ENCODE results near the gene FAM83F.
"Not testable (repeated sequence)": the region's sequence is repeated elsewhere in the genome, so short reads cannot be mapped to it uniquely, and the experiment has no call there.

The FAM83F gene

DNA sequence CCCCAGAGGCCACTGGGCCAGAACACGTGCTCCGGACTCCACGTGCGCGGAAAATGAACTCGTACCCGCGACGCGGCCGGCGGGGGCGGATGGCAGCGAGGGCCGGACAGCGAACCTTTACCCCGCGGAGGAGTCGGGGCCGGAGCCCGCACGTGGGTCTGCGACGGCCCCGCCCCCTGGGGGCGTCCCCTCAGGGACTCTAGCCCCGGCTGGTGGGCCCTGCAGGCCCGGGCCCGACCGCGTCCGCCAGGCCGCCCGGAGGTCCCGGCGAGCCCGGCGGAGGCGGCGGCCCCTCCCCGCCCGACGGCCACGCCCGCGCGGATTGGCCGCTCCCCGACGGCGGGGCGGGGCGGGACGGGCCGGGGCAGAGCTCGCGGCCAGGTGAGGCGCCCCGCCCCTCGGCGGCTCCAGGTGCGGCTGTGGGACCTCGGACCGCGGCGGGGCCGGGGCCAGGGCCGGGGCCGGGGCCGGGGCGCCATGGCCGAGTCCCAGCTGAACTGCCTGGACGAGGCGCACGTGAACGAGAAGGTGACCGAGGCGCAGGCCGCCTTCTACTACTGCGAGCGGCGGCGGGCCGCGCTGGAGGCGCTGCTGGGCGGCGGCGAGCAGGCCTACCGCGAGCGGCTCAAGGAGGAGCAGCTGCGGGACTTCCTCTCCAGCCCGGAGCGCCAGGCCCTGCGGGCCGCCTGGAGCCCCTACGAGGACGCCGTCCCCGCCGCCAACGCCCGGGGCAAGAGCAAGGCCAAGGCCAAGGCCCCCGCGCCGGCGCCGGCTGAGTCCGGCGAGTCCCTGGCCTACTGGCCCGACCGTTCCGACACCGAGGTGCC, at the start of gene FAM83F:
TSS of gene FAM83F (plus strand) at position 389 of the 827 bp plus-strand sequence. CDS start at position 478, 89 bp downstream.
- DNase-seq: no peak

DNA sequence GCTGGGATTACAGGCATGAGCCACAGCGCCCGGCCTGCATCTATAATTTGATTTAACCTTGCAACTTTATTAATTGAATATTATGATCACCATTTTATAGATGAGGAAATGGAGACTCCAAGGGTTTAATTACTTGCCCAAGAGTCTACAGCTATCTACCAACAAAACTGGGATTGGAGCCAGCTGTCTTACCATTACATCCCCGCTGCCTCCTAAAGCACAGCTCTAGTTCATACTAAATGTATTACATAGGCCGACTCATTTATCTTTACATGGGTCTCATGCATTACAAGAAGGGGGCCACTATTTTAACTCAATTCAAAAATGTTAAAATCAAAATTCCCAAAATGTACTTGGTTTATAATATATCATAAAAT, 48.6 kb upstream of the FAM83F start:
- DNase-seq: no peak

DNA sequence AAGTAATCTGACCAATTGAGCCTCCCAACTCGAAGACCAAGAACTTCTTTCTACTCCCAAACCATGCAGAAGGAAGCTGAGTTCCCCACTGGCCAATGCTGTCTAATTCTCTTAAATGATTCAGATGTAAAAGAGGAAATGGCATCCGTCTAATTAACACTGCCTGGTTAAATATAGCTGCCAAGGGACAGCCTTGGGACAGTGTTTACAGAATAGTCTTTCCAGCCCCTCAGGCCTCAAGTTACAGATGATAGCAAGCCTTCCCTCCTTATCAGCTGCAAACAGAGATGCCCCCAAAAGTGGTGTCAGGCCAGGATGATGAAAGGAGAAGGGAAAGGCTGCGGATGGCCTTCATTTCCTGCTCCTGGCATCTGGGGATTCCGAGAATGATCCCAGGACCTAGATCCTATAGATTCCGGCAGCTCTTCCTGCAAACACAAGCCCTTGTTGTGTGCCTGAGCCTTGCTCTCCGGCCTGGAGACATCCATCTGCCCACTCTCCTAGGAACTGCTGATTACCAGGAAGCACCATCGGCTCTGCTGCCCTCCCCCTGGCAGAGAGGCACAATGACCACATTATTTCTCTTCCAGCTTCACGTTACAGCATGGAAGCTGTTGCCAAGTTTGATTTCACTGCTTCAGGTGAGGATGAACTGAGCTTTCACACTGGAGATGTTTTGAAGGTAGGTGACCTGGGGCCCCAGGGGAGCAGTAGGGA, 48.1 kb upstream of the FAM83F start:
- no peak for DNase-seq

DNA sequence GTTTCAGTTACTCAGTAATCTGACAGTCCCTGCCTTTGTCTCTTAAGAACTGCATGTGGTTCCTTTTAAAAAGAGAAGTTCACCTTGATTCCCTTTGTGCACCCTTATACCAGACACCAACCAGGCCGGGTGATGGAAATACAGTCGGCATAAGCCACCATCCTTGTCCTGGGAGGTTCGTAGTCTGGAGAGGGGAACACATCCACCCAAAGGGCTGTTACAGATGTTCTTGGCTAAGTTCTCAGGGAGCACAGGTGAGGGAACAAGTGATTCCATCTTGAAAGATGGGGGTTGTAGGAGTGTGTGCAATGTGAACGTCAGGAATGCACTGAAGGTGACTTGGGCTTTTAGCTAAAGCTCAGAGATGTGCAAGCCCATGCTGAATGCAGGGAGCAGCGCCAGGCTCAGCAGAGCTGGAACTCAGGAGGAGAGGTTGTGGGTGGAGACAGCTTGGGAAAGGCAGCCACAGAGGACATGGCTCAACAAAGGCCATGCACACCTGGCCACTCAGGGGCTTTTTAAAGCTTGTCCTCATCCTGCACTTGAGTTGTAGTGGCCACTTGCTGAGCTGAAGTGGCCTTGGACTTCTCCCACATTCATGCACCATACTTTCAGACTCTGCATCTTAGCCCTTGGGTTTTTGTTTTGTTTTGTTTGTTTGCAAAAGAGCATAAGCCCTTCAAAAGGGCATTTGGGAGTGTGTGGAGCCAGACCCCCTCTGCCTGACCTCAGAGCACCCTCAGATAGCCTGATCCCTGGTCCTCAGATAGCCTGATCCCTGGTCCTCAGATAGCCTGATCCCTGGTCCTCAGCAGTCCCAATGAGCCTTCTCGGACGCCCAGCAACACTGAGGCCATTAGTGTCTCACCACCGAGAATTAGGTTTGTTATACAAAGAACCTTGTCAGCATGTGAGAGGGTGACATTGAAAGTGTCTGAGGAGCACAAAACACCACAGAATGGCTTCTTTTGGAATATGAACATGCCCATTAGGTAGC, 47.2 kb upstream of the FAM83F start:
- no peak for DNase-seq

DNA sequence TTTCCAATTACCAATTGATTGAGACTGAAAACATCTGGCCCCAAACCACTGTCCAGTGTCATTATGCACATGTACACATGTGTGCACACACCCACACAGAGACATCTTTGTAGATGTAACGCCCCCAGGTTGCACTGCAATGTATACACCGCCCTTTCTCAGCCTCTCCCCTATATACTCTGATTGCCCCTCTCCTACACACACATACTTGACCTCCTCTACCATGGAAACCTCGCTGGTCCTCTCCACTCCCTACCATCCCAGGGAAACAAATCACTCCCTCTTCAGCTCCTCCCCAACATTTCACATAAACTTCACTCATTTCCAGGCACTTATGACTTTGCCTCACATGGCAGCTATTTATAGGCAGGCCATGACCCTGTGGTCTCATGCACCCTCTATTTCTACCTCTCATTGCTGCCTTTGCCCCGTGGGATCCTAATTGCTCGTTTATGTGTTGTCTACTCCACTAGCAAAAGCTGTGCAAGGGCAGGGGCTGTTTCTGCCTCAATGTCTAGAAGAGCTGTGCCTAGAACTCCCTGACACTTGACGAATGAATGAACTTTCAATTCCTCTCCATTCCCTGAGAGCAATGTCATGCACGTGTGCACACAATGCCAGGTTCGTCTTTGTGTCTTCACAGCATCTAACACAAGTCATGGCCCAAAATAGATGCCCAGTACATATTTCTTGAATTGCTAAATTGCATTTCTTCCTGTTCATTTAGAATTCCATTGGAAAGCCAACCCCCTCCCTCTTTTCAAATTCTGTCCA, 44.6 kb upstream of the FAM83F start:
- DNase-seq: no peak

DNA sequence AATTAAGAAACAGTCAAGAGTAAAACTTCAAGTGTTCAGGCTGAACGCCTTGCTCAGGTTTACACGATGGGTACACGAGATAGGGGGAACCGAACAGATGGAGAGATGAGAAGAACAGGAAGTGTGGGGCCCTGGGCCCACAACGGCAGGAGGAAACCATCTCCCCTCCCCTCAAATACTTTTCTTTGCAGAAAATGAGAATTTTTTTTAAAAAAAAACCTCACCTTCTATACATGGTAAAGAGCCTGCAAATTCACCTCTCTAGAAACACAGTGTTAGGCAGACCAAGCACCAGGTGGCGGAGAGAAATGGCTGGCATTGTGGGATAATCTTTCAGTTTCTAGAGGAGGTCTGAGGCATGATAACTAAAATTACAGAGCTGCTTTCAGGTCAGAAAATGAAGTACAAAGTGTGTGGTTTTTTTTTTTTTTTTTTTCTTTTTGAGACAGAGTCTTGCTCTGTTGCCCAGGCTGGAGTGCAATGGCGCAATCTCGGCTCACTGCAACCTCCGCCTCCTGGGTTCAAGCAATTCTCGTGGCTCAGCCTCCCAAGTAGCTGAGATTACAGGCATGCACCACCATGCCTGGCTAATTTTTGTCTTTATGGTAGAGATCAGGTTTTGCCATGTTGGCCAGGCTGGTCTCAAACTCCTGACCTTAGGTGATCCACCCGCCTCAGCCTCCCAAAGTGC, 43.0 kb upstream of the FAM83F start:
- DNase-seq: not testable (repeated sequence)

DNA sequence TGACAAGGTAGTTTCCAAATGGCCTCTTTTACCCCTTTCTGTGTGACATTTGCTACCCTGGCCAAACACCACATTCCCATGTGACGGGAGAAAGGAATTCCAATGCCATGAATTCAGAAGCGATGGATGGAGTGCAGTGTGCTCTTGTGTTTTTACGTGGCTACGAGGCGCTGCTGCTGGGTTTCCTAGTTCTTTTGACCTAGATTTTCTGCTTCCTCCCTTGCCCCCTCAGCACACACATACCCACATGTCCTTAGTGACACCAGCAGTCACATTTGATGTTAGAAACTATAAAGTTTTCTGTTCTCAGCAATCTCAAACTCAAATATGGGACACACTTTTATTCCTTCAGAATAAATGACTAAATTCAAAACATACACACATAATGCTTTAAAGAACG, 42.4 kb upstream of the FAM83F start:
- DNase-seq: no peak

DNA sequence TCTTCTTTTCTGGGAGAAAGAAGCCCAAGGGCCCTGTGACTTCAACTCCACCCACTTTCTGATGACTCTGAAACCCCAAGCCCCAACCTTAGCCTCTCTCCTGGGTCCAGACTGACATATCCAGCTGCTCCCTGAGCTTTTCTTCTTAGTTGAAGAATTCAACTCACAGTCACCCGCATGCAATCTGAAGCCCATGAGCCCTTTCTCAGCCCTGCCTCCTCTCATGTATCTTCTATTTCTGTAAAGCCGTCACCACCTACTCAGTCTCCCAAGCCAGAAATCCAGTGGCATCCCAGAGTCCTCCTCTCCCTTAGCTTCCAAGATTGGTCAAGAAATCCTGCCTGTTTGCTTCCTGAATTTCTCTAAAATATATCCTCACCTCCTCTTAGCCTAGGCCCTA, 41.7 kb upstream of the FAM83F start:
- no peak for DNase-seq

DNA sequence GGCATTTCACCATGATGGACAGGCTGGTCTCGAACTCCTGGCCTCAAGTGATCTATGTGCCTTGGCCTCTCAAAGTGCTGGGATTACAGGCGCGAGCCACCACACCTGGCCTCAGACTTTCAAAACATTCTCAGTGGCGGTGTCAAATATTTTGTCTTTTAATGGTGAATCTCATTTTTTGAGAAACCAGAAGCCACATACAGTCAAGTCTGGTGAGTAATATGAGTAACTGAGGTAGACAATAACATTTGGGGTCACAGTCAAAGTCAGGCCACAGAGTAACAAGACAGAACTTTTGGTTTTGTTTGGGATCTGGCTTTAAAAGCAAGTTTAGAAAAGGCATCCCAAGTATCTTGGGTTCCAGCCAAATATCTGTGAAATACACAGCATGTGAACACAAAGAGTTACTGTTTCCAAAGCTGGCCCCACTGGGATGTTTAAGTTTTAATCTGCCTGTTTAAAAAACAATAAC, 40.1 kb upstream of the FAM83F start:
- no peak for DNase-seq

DNA sequence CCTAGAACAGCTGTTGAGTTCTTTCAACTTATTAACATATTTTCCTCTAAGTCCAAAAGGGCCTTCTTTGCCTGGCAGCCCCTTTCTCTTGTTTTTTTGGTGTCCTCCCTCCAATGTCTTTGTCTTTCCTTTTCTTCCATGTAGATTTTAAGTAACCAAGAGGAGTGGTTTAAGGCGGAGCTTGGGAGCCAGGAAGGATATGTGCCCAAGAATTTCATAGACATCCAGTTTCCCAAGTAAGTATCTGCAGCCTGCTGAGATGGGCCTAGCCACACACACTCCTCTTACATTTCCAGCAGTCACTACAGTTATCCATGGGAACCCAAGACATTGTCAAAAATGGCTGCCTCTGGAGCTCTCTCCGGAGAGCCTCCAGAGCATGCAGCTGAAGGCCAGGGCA, 39.1 kb upstream of the FAM83F start:
- no peak for DNase-seq

DNA sequence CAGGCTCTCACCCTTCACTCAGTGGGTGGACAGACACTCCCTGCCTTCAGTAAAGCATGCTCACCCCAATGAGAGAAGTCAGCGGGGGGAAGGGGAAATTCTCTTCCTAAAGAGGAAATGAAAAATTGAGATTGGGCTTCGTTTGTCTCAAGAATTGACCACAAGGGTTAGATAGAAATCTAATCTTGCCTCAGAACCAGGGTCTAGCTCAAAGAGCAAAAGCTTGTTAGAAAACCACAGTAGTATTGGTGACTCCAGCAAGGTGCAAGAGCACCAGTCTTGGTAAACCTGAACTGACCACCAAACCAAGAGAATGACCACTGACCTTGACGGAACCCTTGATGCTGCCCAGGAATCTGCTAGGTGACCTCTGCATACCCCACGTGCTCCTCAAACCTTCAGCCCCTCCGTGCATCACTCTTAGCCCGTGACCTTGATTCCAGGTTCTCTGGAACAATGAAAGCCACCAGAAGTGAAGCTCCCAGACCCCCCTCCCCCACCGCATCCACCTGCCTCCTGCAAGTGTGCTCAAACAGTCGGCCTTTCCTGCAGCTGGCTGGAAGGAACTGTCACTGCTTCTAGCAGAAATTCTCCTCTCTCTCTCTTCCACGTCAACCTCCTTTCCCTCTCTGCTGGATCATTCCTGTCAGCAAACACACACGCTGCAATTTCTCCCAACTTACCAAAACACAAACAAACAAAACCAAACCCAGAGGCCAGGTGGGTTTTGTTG, 37.7 kb upstream of the FAM83F start:
- no peak for DNase-seq

DNA sequence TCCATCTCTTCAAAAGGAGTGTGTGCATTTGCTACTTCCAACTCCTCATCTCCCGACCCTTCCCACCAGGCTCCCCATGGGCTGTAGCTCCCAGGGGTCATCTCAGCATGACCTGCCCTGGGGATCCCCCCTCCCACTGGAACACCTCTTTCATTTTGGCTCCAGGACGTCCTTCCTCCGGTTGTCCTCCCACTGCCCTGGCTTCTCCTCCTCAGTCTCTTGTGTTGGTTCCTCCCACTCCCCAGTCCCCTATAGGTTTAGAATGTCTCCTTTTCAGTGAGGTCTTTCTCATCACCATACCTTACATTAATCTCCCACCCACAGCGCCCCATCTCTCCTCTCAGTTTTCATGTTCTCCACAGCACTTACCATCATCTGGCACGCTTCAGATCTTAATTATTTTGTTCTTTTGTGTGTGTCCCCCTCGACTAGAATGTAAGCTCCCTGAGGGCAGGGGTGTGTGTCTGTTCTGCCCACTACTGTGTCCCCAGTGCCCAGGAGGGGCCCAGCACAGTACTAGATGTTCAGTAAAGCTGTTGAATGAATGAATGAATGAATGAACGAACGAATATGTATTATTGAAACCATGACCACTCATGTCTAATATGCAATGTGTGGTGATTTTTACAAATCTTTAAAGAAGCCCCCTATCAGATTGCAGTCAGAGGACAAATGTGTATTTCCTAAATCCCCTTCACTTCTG, 36.6 kb upstream of the FAM83F start:
- no peak for DNase-seq

DNA sequence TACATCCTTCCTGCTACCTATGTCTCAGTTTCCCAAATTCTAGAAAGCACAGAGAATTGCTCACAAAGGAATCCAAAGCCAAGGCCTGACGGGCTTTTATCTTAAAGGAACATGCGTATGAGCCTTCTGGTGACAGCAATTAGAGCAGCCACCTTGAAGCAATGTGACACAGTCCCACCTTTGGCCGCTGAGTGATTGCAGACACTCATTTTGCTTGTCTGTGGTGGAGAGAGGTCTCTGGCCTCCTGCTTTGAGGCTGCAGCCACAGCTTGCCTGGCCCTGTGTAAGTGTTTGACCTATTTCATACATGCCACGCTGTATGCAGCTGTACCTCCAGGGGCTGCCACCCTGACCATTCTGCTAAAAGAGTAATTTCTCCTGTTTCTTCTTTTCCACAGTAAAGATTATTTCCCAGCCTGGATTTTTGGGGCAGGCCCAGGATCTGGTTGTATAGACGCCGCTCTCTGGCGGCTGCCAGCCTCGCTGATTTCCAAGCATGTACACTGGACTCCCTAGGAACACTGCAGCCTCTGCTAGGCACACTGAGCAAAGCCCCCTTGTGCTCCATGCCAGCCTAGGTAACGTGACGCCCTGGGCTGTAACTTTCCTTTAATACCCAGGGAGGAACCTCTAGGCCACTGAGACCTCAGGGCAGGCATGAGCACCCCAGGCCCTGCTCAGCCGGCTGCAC, 35.7 kb upstream of the FAM83F start:
- DNase-seq: no peak

DNA sequence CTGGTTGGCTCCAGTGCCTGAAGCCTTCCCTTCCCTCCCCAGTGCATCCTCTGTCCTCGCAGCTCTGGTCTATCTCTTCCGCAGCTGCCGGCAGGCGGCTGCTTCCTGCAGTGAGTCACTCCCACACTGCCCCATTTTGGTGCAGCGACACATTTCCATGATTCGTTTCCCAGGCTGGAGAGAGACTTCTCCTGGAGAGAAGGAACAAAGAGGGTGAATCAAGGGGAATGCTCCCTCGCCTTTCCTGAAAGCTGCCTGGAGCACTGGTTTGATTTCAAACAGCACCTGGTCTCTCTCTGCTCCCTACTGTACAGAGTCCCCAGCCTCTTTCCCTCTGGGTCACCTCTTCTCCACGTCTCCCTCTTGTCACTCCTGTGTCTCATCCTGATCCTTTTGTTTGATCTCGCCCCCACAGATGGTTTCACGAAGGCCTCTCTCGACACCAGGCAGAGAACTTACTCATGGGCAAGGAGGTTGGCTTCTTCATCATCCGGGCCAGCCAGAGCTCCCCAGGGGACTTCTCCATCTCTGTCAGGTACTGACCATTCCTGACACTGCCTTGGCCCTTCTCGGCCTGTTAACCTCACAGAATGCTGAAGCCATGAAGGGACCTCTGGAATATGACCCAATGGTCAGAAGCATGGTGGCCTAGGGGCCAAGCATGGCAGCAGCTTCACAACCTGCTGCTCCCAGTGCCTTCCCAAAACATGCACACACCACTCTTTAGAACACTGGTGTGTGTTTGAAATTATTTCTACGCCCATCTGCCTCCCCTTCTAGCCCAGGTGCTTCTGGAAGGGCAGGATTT, 34.9 kb upstream of the FAM83F start, which contains the start of gene TMA7B:
TSS of gene TMA7B (plus strand) at position 758 of the 808 bp plus-strand sequence. CDS start 3,978 bp downstream, outside the sequence.
- DNase-seq: no peak

DNA sequence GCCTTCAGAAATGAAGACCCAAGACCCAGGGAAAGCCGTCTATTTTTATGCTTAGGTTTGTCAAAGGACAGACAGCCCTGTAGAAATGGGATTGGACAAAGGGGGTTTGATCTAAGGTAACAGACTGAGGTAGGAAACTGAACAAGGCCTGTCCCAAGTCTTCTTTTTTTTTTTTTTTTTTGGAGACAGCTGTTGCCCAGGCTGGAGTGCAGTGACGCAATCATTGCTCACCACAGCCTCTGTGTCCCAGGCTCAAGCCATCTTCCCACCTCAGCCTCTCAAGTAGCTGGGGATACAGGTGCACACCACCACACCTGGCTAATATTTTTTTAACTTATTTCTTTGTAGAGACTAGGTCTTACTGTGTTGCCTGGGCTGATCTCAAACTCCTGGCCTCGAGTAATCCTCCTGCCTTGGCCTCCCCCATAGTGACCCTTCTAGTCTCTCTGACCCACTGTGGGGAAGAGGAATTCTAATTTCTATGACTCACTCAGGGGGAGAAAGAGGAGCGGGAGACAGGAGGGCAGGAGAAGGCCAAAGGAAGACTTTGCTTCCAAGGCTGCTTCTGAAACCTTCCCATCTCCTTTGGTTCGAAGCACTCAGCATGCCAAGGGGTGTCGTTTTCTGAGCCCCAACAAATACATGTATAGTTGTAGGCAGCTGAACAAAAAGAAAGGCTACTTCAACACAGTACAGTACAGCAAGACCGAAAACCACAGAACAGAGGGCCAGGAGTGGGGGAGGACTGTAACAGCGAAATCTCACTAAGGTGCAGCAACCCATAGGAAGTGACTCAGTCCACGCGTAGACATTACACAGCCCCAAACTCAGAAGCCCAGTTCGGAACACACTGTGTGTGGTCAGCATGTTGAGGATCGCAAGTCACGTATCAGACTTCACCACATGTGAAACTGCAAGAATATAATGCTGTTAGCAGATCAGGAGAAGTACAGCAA, 33.7 kb upstream of the FAM83F start:
- DNase-seq: peak; percentile 45

DNA sequence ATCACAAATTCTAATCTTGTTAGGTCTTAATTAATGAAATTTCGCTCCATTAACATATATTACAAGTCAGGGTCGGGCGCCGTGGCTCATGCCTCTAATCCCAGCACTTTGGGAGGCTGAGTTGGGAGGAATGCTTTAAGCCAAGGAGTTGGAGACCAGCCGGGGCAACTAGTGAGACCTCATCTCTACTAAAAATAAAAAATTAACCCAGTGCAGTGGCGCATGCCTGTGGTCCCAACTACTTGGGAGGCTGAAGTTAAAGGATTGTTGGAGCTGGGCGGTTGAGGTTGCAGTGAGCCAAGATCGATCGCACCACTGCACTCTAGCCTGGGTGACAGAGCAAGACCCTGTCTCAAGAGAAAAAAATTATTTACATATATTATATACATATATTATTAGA, 32.7 kb upstream of the FAM83F start:
- DNase-seq: no peak

DNA sequence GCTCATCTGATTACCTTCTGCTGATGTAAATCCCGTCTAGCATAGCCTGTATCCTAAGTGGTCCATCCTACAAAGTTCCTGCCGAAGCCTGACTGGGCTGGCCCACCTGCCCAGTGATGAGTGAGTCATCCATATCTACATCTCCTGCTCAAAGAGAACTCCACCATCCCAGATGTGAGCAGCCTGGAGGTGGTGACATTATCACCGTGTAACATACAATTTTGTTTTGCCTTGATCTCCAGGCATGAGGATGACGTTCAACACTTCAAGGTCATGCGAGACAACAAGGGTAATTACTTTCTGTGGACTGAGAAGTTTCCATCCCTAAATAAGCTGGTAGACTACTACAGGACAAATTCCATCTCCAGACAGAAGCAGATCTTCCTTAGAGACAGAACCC, 29.0 kb upstream of the FAM83F start:
- DNase-seq: no peak
